Stomach (tissue), 4 donors: ENCODE data around the gene RANBP17.
"Not testable (repeated sequence)": the region's sequence is repeated elsewhere in the genome, so short reads cannot be mapped to it uniquely, and the experiment has no call there.

ENCODE experiments used
- CTCF ChIP-seq, 7 experiments: fragments of 450-650 bp in 4 of 7; fragments of 200-600 bp in 3 of 7; sonication (generic) in 3 of 7; IDR thresholded peaks; one replicate each; pipeline ENCODE4 v1.5.1; 2016 to 2019; ENCODE audit warnings: antibody characterized with exemption in 7 of 7, control low read depth in 2 of 7, mild to moderate bottlenecking in 1 of 7
- POLR2AphosphoS5 ChIP-seq, 3 donors: sonication (generic); formaldehyde crosslinking; IDR thresholded peaks; one replicate each; pipeline ENCODE4 v1.6.1; 2016; ENCODE audit warnings: antibody characterized with exemption in 3 of 3

GRCh38 chr5:170922331-170922730 is 60.5 kb downstream of the RANBP17 start:
- not testable (repeated sequence) for TF ChIP-seq CTCF, POLR2AphosphoS5 (IDR thresholded peaks at IDR 0.05)
